NCI-H2107 (cell line): ENCODE data around the gene ARMC2.

Experiments used
- DNase-seq: peaks from one replicate; lab custom pipeline; 2025; lab: John Stamatoyannopoulos, UW

Gene ARMC2

DNA sequence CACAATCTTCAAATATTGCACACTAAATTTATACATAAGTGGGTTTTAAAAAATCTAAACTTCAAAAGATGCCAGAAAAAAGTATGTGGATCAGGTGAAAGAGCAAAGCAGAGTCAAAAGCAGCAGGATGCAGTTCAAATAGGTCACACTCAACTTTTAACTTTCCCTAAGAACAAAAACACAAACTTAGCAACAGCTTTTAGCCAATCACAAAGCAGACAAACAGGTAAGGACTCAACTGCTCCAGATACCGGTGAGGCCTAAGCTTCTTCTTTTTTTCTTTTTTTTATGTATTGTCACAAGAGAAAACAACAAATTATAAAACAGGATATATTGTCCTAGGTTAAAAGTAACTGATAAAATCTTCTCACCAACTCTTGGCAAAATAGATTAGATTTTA is 171.7 kb downstream of the ARMC2 start:
- DNase-seq = no peak

DNA sequence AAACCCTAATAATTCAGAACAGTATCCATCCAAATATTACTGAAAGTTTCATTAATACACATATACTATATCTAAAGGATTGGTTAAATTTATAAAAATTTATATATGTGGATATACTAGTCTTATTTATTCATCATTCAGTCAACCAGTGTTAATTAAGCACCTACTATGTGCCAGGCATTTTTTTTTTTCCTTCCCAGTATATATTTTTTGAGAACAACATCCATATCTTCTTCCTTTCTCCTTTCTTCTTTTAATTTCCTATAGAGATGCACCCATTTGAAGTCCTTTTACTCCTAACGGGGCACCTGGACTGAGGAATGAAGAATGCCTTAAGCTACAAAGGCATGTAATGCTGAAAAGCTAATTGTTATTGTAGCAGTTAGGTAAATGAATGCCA is 173.6 kb downstream of the ARMC2 start:
- DNase-seq = no peak

DNA sequence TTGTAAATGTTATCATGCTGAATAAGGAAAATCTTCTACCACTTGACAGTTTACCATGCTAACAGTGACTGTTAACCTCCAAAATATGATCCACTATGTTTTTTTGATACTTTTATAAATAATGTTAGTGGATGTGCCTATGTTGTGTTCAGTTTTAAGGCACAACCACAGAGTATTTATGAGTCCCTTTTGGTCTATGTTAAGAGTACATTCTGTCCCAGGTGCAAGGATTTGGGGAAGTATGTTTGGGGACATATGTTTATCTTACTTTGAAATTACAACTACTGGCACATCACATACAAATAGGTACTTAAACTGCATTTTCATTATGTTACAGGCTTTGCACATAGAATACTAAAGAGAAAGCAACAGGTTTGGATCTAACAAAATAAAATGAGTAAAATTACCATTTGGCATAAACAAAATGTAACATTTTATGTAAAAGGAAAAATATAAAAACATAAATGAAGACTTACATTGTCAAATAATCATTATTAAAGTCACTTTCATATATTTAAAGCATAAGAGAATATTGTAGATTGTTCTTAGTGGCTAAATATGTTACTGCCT is 175.2 kb downstream of the ARMC2 start:
- DNase-seq = no peak
